Colonic mucosa (tissue), 4 donors: ENCODE measurements around the gene TENM4. TPM values are rescaled to one million over a fixed set of nuclear protein-coding genes. Genes with fewer than 3 reads are reported as not detected.

ENCODE experiments used
- DNase-seq: peaks from one replicate; pipeline ENCODE4 v3.0.0-alpha.2; 2020
- H3K27ac ChIP-seq: fragments of 200-600 bp; one replicate; pipeline ENCODE4 v1.8.0; 2021
- H3K27me3 ChIP-seq: fragments of 200-600 bp; one replicate; pipeline ENCODE4 v1.8.0; 2021
- H3K36me3 ChIP-seq: fragments of 200-600 bp; one replicate; pipeline ENCODE4 v1.8.0; 2021
- H3K4me1 ChIP-seq: fragments of 200-600 bp; one replicate; pipeline ENCODE4 v1.8.0; 2021; ENCODE audit warnings: mild to moderate bottlenecking
- H3K4me3 ChIP-seq: fragments of 200-600 bp; one replicate; pipeline ENCODE4 v1.8.0; 2021
- H3K9ac ChIP-seq, 2 donors: one replicate each; pipeline ENCODE4 v1.7.0; 2013; ENCODE audit warnings: control low read depth in 2 of 2, low read depth in 2 of 2, low read length in 2 of 2
- H3K9me3 ChIP-seq: fragments of 200-600 bp; one replicate; pipeline ENCODE4 v1.8.0; 2021
- intact Hi-C: fragments of 100-400 bp; cut with DNase I; formaldehyde crosslinking; loops from one replicate; pipeline ENCODE4 v1.14.1; 2022
- total RNA-seq, 2 donors: library from RNA; stranded (reverse); fragmentation: NEBNext Ultra II Directional in 1 of 2; extraction: Animal tissue kit (Norgen Biotek cat#: 25700) in 1 of 2; gene quantifications; one replicate each; pipeline ENCODE4 v1.2.1, GENCODE V29; 2021
- TF ChIP-seq, protein P1 (sequence below): fragments of 200-600 bp; IDR thresholded peaks from one replicate; pipeline ENCODE4 v1.8.0; 2022; ENCODE audit warnings: antibody characterized with exemption, mild to moderate bottlenecking
- donor health status: healthy.
- donor health status: DM: no; HTN: no; CAD: no.
- donor health status: DM: no; HTN: no; CAD: no.

The TENM4 gene
- total RNA-seq, 2 donors from 2014 or later: 0.48 to 1.2 TPM

GRCh38 chr11:79026803-79027445 is 413.9 kb downstream of the TENM4 start:
- Histone ChIP-seq H3K4me1 (no peaks in the 10 kb centered on the region), H3K9ac (no peak overlapping the region), H3K27ac (no peak overlapping the region), H3K9me3 (no peaks in the 10 kb centered on the region), H3K4me3 (no peak overlapping the region), H3K27me3 (no peaks in the 10 kb centered on the region), H3K36me3 (no peaks in the 10 kb centered on the region)
- intact Hi-C loops: no loop called here
- DNase-seq: no peak
- TF ChIP-seq, protein P1, sequence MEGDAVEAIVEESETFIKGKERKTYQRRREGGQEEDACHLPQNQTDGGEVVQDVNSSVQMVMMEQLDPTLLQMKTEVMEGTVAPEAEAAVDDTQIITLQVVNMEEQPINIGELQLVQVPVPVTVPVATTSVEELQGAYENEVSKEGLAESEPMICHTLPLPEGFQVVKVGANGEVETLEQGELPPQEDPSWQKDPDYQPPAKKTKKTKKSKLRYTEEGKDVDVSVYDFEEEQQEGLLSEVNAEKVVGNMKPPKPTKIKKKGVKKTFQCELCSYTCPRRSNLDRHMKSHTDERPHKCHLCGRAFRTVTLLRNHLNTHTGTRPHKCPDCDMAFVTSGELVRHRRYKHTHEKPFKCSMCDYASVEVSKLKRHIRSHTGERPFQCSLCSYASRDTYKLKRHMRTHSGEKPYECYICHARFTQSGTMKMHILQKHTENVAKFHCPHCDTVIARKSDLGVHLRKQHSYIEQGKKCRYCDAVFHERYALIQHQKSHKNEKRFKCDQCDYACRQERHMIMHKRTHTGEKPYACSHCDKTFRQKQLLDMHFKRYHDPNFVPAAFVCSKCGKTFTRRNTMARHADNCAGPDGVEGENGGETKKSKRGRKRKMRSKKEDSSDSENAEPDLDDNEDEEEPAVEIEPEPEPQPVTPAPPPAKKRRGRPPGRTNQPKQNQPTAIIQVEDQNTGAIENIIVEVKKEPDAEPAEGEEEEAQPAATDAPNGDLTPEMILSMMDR: no peak

DNA sequence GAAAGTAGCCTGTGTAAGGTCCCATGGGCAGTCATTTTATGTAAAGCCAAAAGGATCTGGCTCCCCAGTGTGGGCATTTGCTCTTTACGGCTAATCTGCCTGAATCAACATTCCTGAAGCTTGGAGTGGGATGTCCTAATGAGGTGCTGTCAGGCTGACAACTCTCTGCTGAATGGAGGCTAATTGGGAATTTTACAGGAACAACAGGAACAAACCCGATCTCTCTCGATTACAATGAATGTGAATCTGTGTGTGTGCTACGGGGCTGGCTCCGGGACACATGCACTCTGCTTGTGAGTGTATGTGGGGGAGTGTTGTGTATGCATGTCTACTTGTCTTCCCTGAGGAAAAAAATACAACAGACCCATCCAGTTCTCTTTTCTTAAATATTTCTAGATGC is 415.2 kb downstream of the TENM4 start:
- Histone ChIP-seq H3K9ac (no peak overlapping the region), H3K9me3 (no peaks in the 10 kb centered on the region), H3K36me3 (no peaks in the 10 kb centered on the region), H3K4me1 (no peaks in the 10 kb centered on the region), H3K27me3 (no peaks in the 10 kb centered on the region), H3K4me3 (no peak overlapping the region), H3K27ac (no peak overlapping the region)
- DNase-seq: no peak
- TF ChIP-seq, protein P1: no peak
- intact Hi-C loops: no loop called here

DNA sequence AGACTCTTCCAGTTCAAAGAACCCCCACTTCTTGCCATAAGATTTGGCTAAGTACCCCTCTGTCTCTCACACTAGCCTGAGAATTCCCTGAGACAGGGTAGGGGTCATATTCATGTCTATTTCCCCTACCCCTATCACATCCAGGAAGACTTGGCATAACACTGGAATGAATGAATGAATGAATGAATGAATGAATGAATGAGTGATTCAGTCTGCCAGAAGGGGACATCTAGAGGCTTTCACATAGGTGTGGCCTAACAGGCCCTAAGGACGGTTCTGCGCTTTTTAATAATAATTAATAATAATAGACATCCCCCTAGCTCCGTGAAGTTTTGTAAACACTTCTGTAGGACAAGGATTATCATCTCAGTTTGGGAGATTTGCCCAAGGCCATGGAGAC is 415.7 kb downstream of the TENM4 start:
- no peak overlapping the region for H3K9ac ChIP-seq
- H3K27ac ChIP-seq: no peak overlapping the region
- H3K9me3 ChIP-seq: no peaks in the 10 kb centered on the region
- no peak overlapping the region for H3K4me3 ChIP-seq
- no peaks in the 10 kb centered on the region for H3K27me3 ChIP-seq
- H3K4me1 ChIP-seq: no peaks in the 10 kb centered on the region
- no peak for DNase-seq
- TF ChIP-seq, protein P1: no peak
- intact Hi-C loops: no loop called here
- H3K36me3 ChIP-seq: no peaks in the 10 kb centered on the region

- Histone ChIP-seq H3K9ac (no peak overlapping the region), H3K4me1 (no peaks in the 10 kb centered on the region), H3K4me3 (no peak overlapping the region), H3K27me3 (no peaks in the 10 kb centered on the region), H3K27ac (no peak overlapping the region), H3K9me3 (no peaks in the 10 kb centered on the region), H3K36me3 (no peaks in the 10 kb centered on the region)
- no peak for DNase-seq
- intact Hi-C loops: no loop called here
- TF ChIP-seq, protein P1: no peak
These were observed 418.6 kb downstream of the TENM4 start for GRCh38 chr11:79022265-79022664.

DNA sequence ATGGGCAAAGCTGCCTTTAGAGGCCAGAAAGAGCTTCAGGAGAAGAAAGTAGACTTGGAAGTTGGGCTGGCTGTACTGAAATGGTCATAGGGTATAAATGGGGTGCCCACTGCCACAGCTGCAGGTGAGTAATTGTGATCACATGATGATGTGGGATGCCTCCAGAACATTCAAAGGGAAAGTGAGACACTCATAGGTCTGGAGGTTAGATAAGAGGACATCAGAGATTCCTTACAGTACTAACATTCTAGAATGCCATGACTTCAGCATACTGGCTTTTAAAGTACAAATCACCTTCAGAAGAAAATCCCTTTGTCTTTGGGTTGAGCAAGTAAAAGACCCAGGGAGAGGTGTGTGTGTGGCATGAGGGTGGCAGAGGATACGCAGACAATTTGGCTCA is 419.2 kb downstream of the TENM4 start:
- H3K36me3 ChIP-seq: no peaks in the 10 kb centered on the region
- H3K27me3 ChIP-seq: no peaks in the 10 kb centered on the region
- TF ChIP-seq, protein P1: no peak
- H3K27ac ChIP-seq: no peak overlapping the region
- intact Hi-C loops: no loop called here
- no peaks in the 10 kb centered on the region for H3K4me1 ChIP-seq
- no peaks in the 10 kb centered on the region for H3K9me3 ChIP-seq
- no peak overlapping the region for H3K9ac ChIP-seq
- H3K4me3 ChIP-seq: no peak overlapping the region
- DNase-seq: no peak
